Activated T-cell treated with anti-CD3 and anti-CD28 coated beads, Interleukin-2, amount 50 U/mL, for 4 hours (primary cell): ENCODE results near the gene PLAC1. TPM values are rescaled to one million over a fixed set of nuclear protein-coding genes. Genes with fewer than 3 reads are reported as not detected.

Experiments used
- ATAC-seq, 2 donors: fragments of 200-7000 bp; cut with Tn5 transposase; one replicate each; pipeline ENCODE4 v1.10.0; 2021
- DNase-seq: peaks from one replicate; pipeline ENCODE4 v3.0.0-alpha.2; 2020
- H3K27me3 Mint-ChIP-seq: one replicate; pipeline ENCODE4 v1.8.0; 2021; ENCODE audit warnings: low read depth, mixed read lengths
- H3K36me3 Mint-ChIP-seq: one replicate; pipeline ENCODE4 v1.8.0; 2022; ENCODE audit warnings: mixed read lengths; ENCODE audit not compliant: insufficient read depth
- H3K4me1 Mint-ChIP-seq: one replicate; pipeline ENCODE4 v1.8.0; 2021; ENCODE audit warnings: low read depth, mixed read lengths
- H3K4me3 Mint-ChIP-seq: one replicate; pipeline ENCODE4 v1.8.0; 2021; ENCODE audit warnings: mild to moderate bottlenecking, moderate library complexity, mixed read lengths
- H3K9me3 Mint-ChIP-seq: one replicate; pipeline ENCODE4 v1.8.0; 2021; ENCODE audit warnings: mixed read lengths
- total RNA-seq, 3 donors: library from RNA; stranded (reverse); gene quantifications; one replicate each; pipeline ENCODE4 v1.2.1, GENCODE V29; 2021

PLAC1 gene
- total RNA-seq, 3 donors from 2014 or later: 0.24 to 0.35 TPM; not detected in 1

GRCh38 chrX:134603806-134604700 lies 54.2 kb downstream of the PLAC1 start:
- Mint-ChIP-seq H3K4me3 (no peak overlapping the region), H3K36me3 (no peaks in the 10 kb centered on the region), H3K27me3 (peaks cover 6% of the 10 kb centered on the region), H3K9me3 (no peaks in the 10 kb centered on the region), H3K4me1 (peaks cover 6% of the 10 kb centered on the region)
- DNase-seq: no peak
- no peak for ATAC-seq

GRCh38 chrX:134602410-134602809 lies 55.9 kb downstream of the PLAC1 start:
- H3K36me3 Mint-ChIP-seq: no peaks in the 10 kb centered on the region
- DNase-seq (no peak), ATAC-seq (no peak)
- H3K4me3 Mint-ChIP-seq: no peak overlapping the region
- no peaks in the 10 kb centered on the region for H3K9me3 Mint-ChIP-seq
- peaks cover 11% of the 10 kb centered on the region for H3K4me1 Mint-ChIP-seq
- H3K27me3 Mint-ChIP-seq: peaks cover 7% of the 10 kb centered on the region

- Mint-ChIP-seq H3K27me3 (peaks cover 14% of the 10 kb centered on the region), H3K4me3 (no peak overlapping the region), H3K4me1 (peaks cover 11% of the 10 kb centered on the region), H3K36me3 (no peaks in the 10 kb centered on the region), H3K9me3 (no peaks in the 10 kb centered on the region)
- no peak for ATAC-seq
- DNase-seq: no peak
Observed at GRCh38 chrX:134601240-134601765, 57.0 kb downstream of the PLAC1 start.

- ATAC-seq (no peak), DNase-seq (no peak)
- Mint-ChIP-seq H3K4me1 (peaks cover 11% of the 10 kb centered on the region), H3K36me3 (no peaks in the 10 kb centered on the region), H3K27me3 (peaks cover 14% of the 10 kb centered on the region), H3K9me3 (no peaks in the 10 kb centered on the region), H3K4me3 (no peak overlapping the region)
Observed at GRCh38 chrX:134600714-134601113, 57.6 kb downstream of the PLAC1 start.

GRCh38 chrX:134599184-134599914 lies 58.9 kb downstream of the PLAC1 start:
- Mint-ChIP-seq H3K27me3 (peaks cover 12% of the 10 kb centered on the region), H3K4me1 (peaks cover 10% of the 10 kb centered on the region), H3K36me3 (no peaks in the 10 kb centered on the region), H3K4me3 (no peak overlapping the region), H3K9me3 (no peaks in the 10 kb centered on the region)
- peak; percentile 90 for ATAC-seq
- no peak for DNase-seq

- Mint-ChIP-seq H3K9me3 (no peaks in the 10 kb centered on the region), H3K27me3 (peaks cover 6% of the 10 kb centered on the region), H3K36me3 (no peaks in the 10 kb centered on the region), H3K4me3 (no peak overlapping the region), H3K4me1 (no peaks in the 10 kb centered on the region)
- ATAC-seq: no peak
- no peak for DNase-seq
Observed at GRCh38 chrX:134592303-134592702, 66.0 kb downstream of the PLAC1 start.

- Mint-ChIP-seq H3K4me1 (no peaks in the 10 kb centered on the region), H3K4me3 (no peak overlapping the region), H3K9me3 (no peaks in the 10 kb centered on the region), H3K27me3 (no peaks in the 10 kb centered on the region), H3K36me3 (no peaks in the 10 kb centered on the region)
- no peak for ATAC-seq
- no peak for DNase-seq
Observed at GRCh38 chrX:134591502-134591901, 66.8 kb downstream of the PLAC1 start.

GRCh38 chrX:134588806-134589205 lies 69.5 kb downstream of the PLAC1 start:
- H3K4me3 Mint-ChIP-seq: no peak overlapping the region
- H3K9me3 Mint-ChIP-seq: no peaks in the 10 kb centered on the region
- DNase-seq (no peak), ATAC-seq (no peak)
- no peaks in the 10 kb centered on the region for H3K4me1 Mint-ChIP-seq
- no peaks in the 10 kb centered on the region for H3K36me3 Mint-ChIP-seq
- no peaks in the 10 kb centered on the region for H3K27me3 Mint-ChIP-seq

- Mint-ChIP-seq H3K27me3 (no peaks in the 10 kb centered on the region), H3K4me3 (no peak overlapping the region), H3K9me3 (no peaks in the 10 kb centered on the region), H3K36me3 (no peaks in the 10 kb centered on the region), H3K4me1 (no peaks in the 10 kb centered on the region)
- no peak for DNase-seq
- no peak for ATAC-seq
Observed at GRCh38 chrX:134580907-134581306, 77.4 kb downstream of the PLAC1 start.

GRCh38 chrX:134573683-134574035 lies 84.6 kb downstream of the PLAC1 start:
- ATAC-seq: no peak
- no peaks in the 10 kb centered on the region for H3K9me3 Mint-ChIP-seq
- peaks cover 4% of the 10 kb centered on the region for H3K27me3 Mint-ChIP-seq
- H3K4me1 Mint-ChIP-seq: no peaks in the 10 kb centered on the region
- H3K36me3 Mint-ChIP-seq: no peaks in the 10 kb centered on the region
- no peak overlapping the region for H3K4me3 Mint-ChIP-seq
- DNase-seq: no peak

GRCh38 chrX:134572816-134573682 lies 85.2 kb downstream of the PLAC1 start:
- no peaks in the 10 kb centered on the region for H3K4me1 Mint-ChIP-seq
- no peaks in the 10 kb centered on the region for H3K36me3 Mint-ChIP-seq
- no peak overlapping the region for H3K4me3 Mint-ChIP-seq
- H3K9me3 Mint-ChIP-seq: no peaks in the 10 kb centered on the region
- no peak for DNase-seq
- peaks cover 4% of the 10 kb centered on the region for H3K27me3 Mint-ChIP-seq
- ATAC-seq: no peak

GRCh38 chrX:134571796-134572195 lies 86.5 kb downstream of the PLAC1 start:
- Mint-ChIP-seq H3K36me3 (no peaks in the 10 kb centered on the region), H3K27me3 (peaks cover 4% of the 10 kb centered on the region), H3K4me1 (no peaks in the 10 kb centered on the region), H3K9me3 (no peaks in the 10 kb centered on the region), H3K4me3 (no peak overlapping the region)
- no peak for ATAC-seq
- DNase-seq: no peak

GRCh38 chrX:134570899-134571298 lies 87.4 kb downstream of the PLAC1 start:
- no peak for DNase-seq

GRCh38 chrX:134570509-134570846 lies 87.8 kb downstream of the PLAC1 start:
- Mint-ChIP-seq H3K27me3 (peaks cover 4% of the 10 kb centered on the region), H3K9me3 (no peaks in the 10 kb centered on the region), H3K4me3 (no peak overlapping the region), H3K4me1 (no peaks in the 10 kb centered on the region), H3K36me3 (no peaks in the 10 kb centered on the region)
- ATAC-seq (no peak), DNase-seq (no peak)

More at GRCh38 chrX:134570899-134571298, 87.4 kb downstream of the PLAC1 start:
- no peak for ATAC-seq
- peaks cover 4% of the 10 kb centered on the region for H3K27me3 Mint-ChIP-seq
- H3K4me3 Mint-ChIP-seq: no peak overlapping the region
- H3K4me1 Mint-ChIP-seq: no peaks in the 10 kb centered on the region
- no peaks in the 10 kb centered on the region for H3K9me3 Mint-ChIP-seq
- H3K36me3 Mint-ChIP-seq: no peaks in the 10 kb centered on the region
